ENCODE data around the gene FBXL20. TPM values are rescaled to one million over a fixed set of nuclear protein-coding genes. Genes with fewer than 3 reads are reported as not detected.
"Not testable (repeated sequence)": the region's sequence is repeated elsewhere in the genome, so short reads cannot be mapped to it uniquely, and the experiment has no call there.

The FBXL20 gene
- total and polyA plus RNA-seq, 11 donors: 3.1 to 21.9 (median 12.2) TPM

DNA sequence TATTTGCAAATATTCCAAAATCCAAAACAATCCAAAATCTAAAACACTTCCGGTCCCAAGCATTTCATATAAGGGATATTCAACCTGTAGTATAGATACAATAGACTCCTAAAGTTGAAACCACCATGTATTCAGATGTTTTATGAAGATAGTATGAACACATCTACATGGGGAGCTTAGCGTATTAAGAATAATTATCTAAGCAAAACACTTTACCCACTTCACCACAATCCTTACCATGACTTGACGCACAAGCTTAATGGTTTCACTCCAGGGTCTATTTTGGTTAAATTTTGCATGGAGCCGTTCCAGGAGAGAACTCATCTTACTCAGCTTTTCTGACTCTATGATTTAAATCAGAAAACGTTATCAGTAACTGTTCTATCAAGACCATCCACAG lies 46.1 kb upstream of the FBXL20 start:
- Histone ChIP-seq H3K27me3 (no peaks in the 10 kb centered on the region), H3K36me3 (peaks cover 0 to 61% (median 56%) of the 10 kb centered on the region in 9 donors), H3K4me1 (peaks cover 0 to 29% (median 12%) of the 10 kb centered on the region in 12 donors), H3K4me3 (no peak overlapping the region), H3K27ac (no peak overlapping the region), H3K9me3 (no peaks in the 10 kb centered on the region)
- intact Hi-C loops (cut with DNase I): no loop called here
- no peak for DNase-seq
- no peak for ATAC-seq
- WGBS, 4 donors: 86 to 93% (median 87%) methylated on average over 5 of the region's 5 CpGs
- TF ChIP-seq, protein P1, sequence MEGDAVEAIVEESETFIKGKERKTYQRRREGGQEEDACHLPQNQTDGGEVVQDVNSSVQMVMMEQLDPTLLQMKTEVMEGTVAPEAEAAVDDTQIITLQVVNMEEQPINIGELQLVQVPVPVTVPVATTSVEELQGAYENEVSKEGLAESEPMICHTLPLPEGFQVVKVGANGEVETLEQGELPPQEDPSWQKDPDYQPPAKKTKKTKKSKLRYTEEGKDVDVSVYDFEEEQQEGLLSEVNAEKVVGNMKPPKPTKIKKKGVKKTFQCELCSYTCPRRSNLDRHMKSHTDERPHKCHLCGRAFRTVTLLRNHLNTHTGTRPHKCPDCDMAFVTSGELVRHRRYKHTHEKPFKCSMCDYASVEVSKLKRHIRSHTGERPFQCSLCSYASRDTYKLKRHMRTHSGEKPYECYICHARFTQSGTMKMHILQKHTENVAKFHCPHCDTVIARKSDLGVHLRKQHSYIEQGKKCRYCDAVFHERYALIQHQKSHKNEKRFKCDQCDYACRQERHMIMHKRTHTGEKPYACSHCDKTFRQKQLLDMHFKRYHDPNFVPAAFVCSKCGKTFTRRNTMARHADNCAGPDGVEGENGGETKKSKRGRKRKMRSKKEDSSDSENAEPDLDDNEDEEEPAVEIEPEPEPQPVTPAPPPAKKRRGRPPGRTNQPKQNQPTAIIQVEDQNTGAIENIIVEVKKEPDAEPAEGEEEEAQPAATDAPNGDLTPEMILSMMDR (IDR thresholded peaks at IDR 0.05): no peak
- no peak for TF ChIP-seq POLR2A (IDR thresholded peaks at IDR 0.05)

DNA sequence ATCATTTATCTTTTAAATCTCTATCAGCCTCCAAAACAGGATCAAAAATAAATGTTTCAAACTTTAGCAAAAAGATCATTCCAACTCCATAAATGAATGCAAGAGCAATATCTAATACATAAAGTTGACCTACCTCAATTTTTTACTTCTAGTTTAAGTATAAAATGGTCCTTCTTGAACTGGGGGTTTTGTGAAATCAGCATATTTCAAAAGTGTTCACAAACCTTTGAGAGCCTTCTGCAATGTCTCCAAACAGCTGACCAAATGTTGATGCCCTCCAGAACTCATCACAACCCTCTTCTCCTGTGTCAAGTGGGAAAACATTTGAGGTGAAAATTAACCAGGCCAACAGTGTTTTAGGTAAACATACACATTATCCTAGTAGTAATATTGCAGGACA lies 41.9 kb upstream of the FBXL20 start:
- Histone ChIP-seq H3K36me3 (peaks cover 0 to 100% (median 98%) of the 10 kb centered on the region in 9 donors), H3K4me1 (no peaks in the 10 kb centered on the region), H3K27me3 (no peaks in the 10 kb centered on the region), H3K9me3 (no peaks in the 10 kb centered on the region), H3K4me3 (no peak overlapping the region), H3K27ac (no peak overlapping the region)
- ATAC-seq (no peak), DNase-seq (no peak)
- intact Hi-C loops (cut with DNase I): no loop called here
- TF ChIP-seq, protein P1 (IDR thresholded peaks at IDR 0.05): no peak
- TF ChIP-seq POLR2A (IDR thresholded peaks at IDR 0.05): no peak

DNA sequence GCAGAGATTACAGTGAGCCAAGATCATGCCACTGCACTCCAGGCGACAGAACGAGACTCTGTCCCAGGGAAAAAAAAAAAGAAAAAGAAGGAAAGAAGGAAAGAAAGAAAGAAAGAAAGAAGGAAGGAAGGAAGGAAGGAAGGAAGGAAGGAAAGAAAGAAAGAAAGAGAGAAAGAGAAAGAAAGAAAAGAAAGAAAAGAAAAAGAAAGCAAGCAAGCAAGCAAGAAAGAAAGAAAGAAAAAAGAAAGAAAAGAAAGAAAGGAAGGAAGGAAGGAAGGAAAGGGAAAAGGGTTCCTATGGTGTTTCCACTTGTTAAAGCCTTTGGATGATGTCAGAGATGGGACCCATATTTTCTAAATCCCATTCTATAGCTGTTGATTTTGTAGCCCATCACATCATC lies 38.4 kb upstream of the FBXL20 start:
- H3K4me1 ChIP-seq, H3K27me3 ChIP-seq, DNase-seq, ATAC-seq, H3K9me3 ChIP-seq, H3K27ac ChIP-seq, H3K4me3 ChIP-seq: not testable (repeated sequence)
- WGBS, 4 donors: 94 to 97% (median 97%) methylated on average over 2 of the region's 2 CpGs
- H3K36me3 ChIP-seq: peaks cover 0 to 100% (median 99%) of the 10 kb centered on the region in 9 donors
- intact Hi-C loops (cut with DNase I): loop anchor here in 2 of 10 donors (10.0 kb wide), 2 partner anchors 65 to 85 kb away; no protein-coding TSS in a partner anchor

DNA sequence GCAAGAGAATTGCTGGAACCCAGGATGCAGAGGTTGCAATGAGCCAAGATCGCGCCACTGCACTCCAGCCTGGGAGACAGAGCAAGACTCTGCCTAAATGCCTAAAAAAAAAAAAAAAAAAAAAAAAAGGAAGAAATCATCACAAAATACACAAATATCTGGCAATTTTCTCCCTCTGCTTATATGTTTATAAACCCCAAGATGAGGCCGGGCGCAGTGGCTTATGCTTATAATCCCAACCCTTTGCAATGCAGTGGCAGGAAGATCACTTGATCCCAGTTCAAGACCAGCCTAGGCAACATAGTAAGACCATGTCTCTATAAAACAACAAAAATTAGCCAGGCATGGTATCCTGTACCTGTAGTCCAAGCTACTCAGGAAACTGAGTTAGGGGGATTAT lies 28.2 kb upstream of the FBXL20 start:
- Histone ChIP-seq H3K36me3 (peaks cover 6 to 100% (median 99%) of the 10 kb centered on the region in 9 donors), H3K27me3 (no peaks in the 10 kb centered on the region), H3K27ac (no peak overlapping the region), H3K4me1 (peaks cover 0 to 5% (median 0%) of the 10 kb centered on the region in 12 donors), H3K9me3 (no peaks in the 10 kb centered on the region), H3K4me3 (no peak overlapping the region)
- intact Hi-C loops (cut with DNase I): loop anchor here in 1 of 10 donors (5.0 kb wide), 1 partner anchor 78 kb away; no protein-coding TSS in a partner anchor
- ATAC-seq: no peak
- 95 to 98% (median 96%) methylated on average over 4 of the region's 4 CpGs for WGBS, 4 donors
- TF ChIP-seq, protein P1 (IDR thresholded peaks at IDR 0.05): no peak
- TF ChIP-seq POLR2A (IDR thresholded peaks at IDR 0.05): no peak
- DNase-seq: no peak

DNA sequence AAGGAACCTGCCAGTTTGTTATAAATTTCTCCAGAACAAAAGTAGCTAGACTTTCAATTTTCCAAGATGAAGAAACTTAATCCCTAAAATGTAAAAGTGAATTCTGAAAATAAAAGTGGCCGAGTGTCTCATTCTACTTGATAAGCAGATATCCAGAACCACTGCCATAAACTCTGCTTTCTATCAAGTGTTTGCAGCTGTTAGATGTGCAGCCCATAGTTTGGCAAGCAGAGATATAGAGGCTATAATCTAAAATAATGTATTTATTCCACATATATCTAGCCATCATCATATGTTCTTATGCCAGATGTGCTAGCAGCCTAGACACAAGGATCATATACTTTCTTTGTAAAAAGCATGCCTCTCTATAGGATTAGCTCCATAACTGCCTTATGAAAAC lies 14.7 kb upstream of the FBXL20 start:
- 73 to 94% (median 91%) methylated on average over 1 of the region's 1 CpG for WGBS, 4 donors
- H3K36me3 ChIP-seq: peaks cover 2 to 99% (median 96%) of the 10 kb centered on the region in 9 donors
- H3K4me1 ChIP-seq: no peaks in the 10 kb centered on the region
- no peaks in the 10 kb centered on the region for H3K9me3 ChIP-seq
- intact Hi-C loops (cut with DNase I): loop anchor here in 1 of 10 donors (10.0 kb wide), 1 partner anchor 89 kb away; no protein-coding TSS in a partner anchor
- no peak for DNase-seq
- H3K4me3 ChIP-seq: no peak overlapping the region
- H3K27ac ChIP-seq: no peak overlapping the region
- TF ChIP-seq, protein P1 (IDR thresholded peaks at IDR 0.05): no peak
- TF ChIP-seq POLR2A (IDR thresholded peaks at IDR 0.05): no peak
- no peak for ATAC-seq
- H3K27me3 ChIP-seq: no peaks in the 10 kb centered on the region
